HG03139 (cell line): ENCODE data around the gene MAP2K7.
"Not testable (repeated sequence)": the region's sequence is repeated elsewhere in the genome, so short reads cannot be mapped to it uniquely, and the experiment has no call there.

Experiments used
- ATAC-seq: cut with Tn5 transposase; IDR thresholded peaks from one replicate; pipeline ENCODE4 v1.9.1; 2021; ENCODE audit not compliant: unreplicated experiment

The MAP2K7 gene

GRCh38 chr19:7903244-7904073, at the start of gene MAP2K7:
TSS of gene MAP2K7 (plus strand) at chr19:7903877. CDS start at chr19:7903945, 68 bp downstream.
- ATAC-seq: peak; percentile 82

- no peak for ATAC-seq
These were observed 48.1 kb upstream of the MAP2K7 start for GRCh38 chr19:7855426-7856108.

- no peak for ATAC-seq
These were observed 47.5 kb upstream of the MAP2K7 start for GRCh38 chr19:7856109-7856591.

- ATAC-seq: no peak
These were observed 46.7 kb upstream of the MAP2K7 start for GRCh38 chr19:7856679-7857663.

- no peak for ATAC-seq
These were observed 46.0 kb upstream of the MAP2K7 start for GRCh38 chr19:7857727-7858108.

- no peak for ATAC-seq
These were observed 45.4 kb upstream of the MAP2K7 start for GRCh38 chr19:7858109-7858770.

GRCh38 chr19:7859087-7859486, 44.6 kb upstream of the MAP2K7 start:
- not testable (repeated sequence) for ATAC-seq

- no peak for ATAC-seq
These were observed 43.6 kb upstream of the MAP2K7 start for GRCh38 chr19:7859831-7860713.

- ATAC-seq: no peak
These were observed 42.7 kb upstream of the MAP2K7 start for GRCh38 chr19:7860714-7861618.

- no peak for ATAC-seq
These were observed 41.9 kb upstream of the MAP2K7 start for GRCh38 chr19:7861619-7862412.

- ATAC-seq: no peak
These were observed 41.2 kb upstream of the MAP2K7 start for GRCh38 chr19:7862413-7862951.

GRCh38 chr19:7863157-7863970, 40.3 kb upstream of the MAP2K7 start:
- no peak for ATAC-seq

- no peak for ATAC-seq
These were observed 39.5 kb upstream of the MAP2K7 start for GRCh38 chr19:7863971-7864689.

- ATAC-seq: no peak
These were observed 39.0 kb upstream of the MAP2K7 start for GRCh38 chr19:7864690-7865074.

- no peak for ATAC-seq
These were observed 38.3 kb upstream of the MAP2K7 start for GRCh38 chr19:7865262-7865911.
